HAP-1 (cell line): Measurements from ENCODE around the gene STIP1.

Source experiments
- DNase-seq, 2 experiments: peaks; one replicate each; pipeline ENCODE4 v3.0.0-alpha.2; 2016 to 2020; ENCODE audit warnings: low spot score in 2 of 2
- H3K27me3 ChIP-seq: fragments of 250-450 bp; sonication (Bioruptor Pico); 2 replicates; pipeline ENCODE4 v1.5.1; 2020; ENCODE audit warnings: low read depth, mild to moderate bottlenecking, moderate library complexity
- H3K36me3 ChIP-seq: fragments of 250-450 bp; sonication (Bioruptor Pico); replicated peaks from 2 replicates; pipeline ENCODE4 v1.5.1; 2020; ENCODE audit warnings: mild to moderate bottlenecking
- H3K4me1 ChIP-seq: fragments of 250-450 bp; sonication (Bioruptor Pico); 2 replicates; pipeline ENCODE4 v1.5.1; 2020; ENCODE audit warnings: mild to moderate bottlenecking
- H3K4me3 ChIP-seq: fragments of 250-450 bp; sonication (Bioruptor Pico); 2 replicates; pipeline ENCODE4 v1.5.1; 2020; ENCODE audit warnings: mild to moderate bottlenecking, moderate library complexity
- H3K9me3 ChIP-seq: fragments of 250-450 bp; sonication (Bioruptor Pico); 2 replicates; pipeline ENCODE4 v1.5.1; 2020; ENCODE audit warnings: mild to moderate bottlenecking, moderate library complexity
- in situ Hi-C: fragments of 300-500 bp; cut with MboI; formaldehyde crosslinking; loops from 3 replicates; pipeline ENCODE4 v1.14.3; 2020; ENCODE audit warnings: low sequenced_read_pairs, inconsistent platforms, mixed read lengths

The STIP1 gene

GRCh38 chr11:64185693-64186491 lies at the start of gene STIP1:
TSS of gene STIP1 (plus strand) at chr11:64186171. CDS start at chr11:64186262, 91 bp downstream.
- in situ Hi-C loops: no loop called here
- Histone ChIP-seq H3K36me3 (peaks cover 32% of the 10 kb centered on the region), H3K9me3 (no peaks in the 10 kb centered on the region), H3K4me3 (peak within 1 kb of the TSS; percentile 75), H3K27me3 (no peaks in the 10 kb centered on the region), H3K4me1 (peaks cover 34% of the 10 kb centered on the region)
- peak; percentile 99 to 100 for DNase-seq

DNA sequence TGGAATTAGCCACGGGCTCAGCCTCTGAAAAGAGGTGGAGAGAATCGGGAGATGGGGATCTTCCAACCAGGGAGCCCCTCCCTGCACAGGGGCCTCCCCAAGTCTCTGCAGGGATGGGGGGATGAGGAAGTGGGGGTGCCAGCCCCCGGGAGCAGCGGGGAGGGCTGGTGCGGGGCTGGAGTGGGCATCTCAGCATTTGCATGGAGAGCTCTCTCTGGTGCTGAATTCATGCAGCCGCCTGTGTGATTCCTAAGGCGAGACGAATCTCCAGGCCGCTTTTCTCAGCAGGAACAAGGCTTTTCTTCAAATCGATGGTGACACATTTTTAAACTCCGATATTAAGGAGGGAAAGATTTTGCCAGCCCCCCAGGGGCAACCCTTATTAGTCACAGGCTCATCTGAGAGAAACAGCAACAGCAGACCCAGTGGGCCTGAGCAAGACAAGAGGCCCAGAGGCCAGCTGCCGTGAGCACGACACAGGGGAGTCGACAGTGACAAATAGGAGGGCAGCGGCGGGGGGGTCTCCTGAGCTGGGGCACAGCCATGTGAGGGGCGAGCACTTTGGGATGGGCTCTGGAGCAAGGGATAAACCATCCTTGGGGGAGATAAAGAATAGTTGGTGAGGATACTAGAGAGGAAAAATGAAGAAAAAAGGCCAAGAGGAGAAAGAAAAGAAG lies 49.1 kb upstream of the STIP1 start:
- no peaks in the 10 kb centered on the region for H3K36me3 ChIP-seq
- H3K4me3 ChIP-seq: no peak overlapping the region
- H3K27me3 ChIP-seq: no peaks in the 10 kb centered on the region
- no peaks in the 10 kb centered on the region for H3K4me1 ChIP-seq
- no peak for DNase-seq
- in situ Hi-C loops: no loop called here
- no peaks in the 10 kb centered on the region for H3K9me3 ChIP-seq

DNA sequence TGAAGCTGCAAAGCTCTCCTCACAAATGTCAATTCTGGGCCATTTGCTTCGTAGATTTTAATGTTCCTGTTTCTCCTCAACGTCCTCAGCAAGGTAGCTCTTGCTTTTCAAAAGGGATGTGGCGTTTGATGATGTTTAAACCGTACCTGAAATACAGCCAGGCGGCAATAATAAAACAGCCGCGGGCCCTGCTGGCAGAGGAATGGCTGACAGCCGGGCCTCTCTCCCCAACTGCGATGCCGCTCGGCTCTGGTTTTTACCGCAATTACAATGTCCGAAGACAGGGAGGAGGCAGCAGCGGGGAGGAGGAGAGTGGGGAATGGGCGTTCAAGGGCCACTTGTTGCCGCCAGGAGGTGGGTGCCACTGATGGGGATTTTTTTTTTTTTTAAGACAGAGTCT lies 47.6 kb upstream of the STIP1 start:
- Histone ChIP-seq H3K9me3 (no peaks in the 10 kb centered on the region), H3K4me1 (no peaks in the 10 kb centered on the region), H3K27me3 (no peaks in the 10 kb centered on the region), H3K4me3 (no peak overlapping the region), H3K36me3 (no peaks in the 10 kb centered on the region)
- in situ Hi-C loops: no loop called here
- DNase-seq: no peak

- Histone ChIP-seq H3K27me3 (no peaks in the 10 kb centered on the region), H3K9me3 (no peaks in the 10 kb centered on the region), H3K36me3 (no peaks in the 10 kb centered on the region), H3K4me3 (no peak overlapping the region), H3K4me1 (no peaks in the 10 kb centered on the region)
- in situ Hi-C loops: no loop called here
- no peak for DNase-seq
Observed at GRCh38 chr11:64139049-64139448, 46.9 kb upstream of the STIP1 start.

DNA sequence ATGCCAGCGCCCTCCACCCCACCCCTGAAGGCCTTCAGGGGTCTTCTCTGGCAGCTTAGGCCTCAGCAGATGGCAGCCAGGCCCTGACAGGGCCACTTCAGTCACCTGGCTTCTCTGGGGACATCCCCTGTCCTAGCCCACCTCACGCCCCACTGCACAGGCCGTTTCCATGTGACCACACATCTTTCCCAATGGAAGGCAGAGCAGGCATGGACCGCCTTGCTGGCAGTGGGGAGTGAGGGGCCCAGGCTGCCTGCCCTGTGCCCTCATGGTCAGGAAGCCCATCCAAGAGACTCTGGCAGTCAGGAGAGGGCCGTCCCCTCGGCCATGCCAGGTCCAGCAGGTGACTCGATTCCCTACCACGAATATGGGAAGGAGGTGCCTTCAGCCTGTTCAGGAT lies 45.9 kb upstream of the STIP1 start:
- no peaks in the 10 kb centered on the region for H3K9me3 ChIP-seq
- no peaks in the 10 kb centered on the region for H3K36me3 ChIP-seq
- H3K4me3 ChIP-seq: no peak overlapping the region
- in situ Hi-C loops: no loop called here
- no peaks in the 10 kb centered on the region for H3K4me1 ChIP-seq
- no peak for DNase-seq
- no peaks in the 10 kb centered on the region for H3K27me3 ChIP-seq

DNA sequence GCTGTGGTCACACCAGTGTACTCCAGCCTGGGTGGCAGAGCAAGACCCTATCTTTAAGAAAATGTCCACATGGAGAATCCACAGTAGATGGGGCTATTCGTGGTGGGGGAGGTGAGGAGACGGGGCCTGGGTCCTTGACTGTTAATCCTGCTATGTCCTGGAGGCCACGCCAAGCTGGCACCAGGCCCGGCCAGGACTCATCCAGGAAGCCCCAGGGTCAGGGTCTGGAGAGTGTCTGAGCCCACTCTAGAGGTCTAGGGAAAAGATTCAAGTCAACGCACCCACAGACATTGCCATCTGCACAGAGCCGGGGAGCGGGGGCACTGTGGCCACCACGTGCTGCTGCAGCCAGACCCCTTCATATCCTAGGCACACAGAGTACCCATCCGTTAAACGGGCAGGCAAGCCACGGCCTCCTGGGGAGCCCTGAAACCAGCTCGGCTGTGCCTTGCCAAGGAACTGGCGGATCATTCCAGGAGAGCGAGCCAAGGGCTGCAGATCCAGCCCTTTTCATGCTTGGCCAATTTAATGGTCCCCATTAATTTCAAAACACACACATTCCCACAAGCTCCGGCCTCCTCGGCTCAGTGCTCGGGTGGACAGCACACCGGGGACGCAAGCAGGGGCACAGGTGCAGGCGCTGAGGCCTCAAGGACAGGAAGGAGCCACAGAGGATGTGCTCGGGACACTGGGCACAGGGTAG lies 44.7 kb upstream of the STIP1 start:
- DNase-seq: no peak
- H3K4me1 ChIP-seq: no peaks in the 10 kb centered on the region
- in situ Hi-C loops: no loop called here
- no peaks in the 10 kb centered on the region for H3K27me3 ChIP-seq
- H3K4me3 ChIP-seq: no peak overlapping the region
- H3K9me3 ChIP-seq: no peaks in the 10 kb centered on the region
- no peaks in the 10 kb centered on the region for H3K36me3 ChIP-seq

DNA sequence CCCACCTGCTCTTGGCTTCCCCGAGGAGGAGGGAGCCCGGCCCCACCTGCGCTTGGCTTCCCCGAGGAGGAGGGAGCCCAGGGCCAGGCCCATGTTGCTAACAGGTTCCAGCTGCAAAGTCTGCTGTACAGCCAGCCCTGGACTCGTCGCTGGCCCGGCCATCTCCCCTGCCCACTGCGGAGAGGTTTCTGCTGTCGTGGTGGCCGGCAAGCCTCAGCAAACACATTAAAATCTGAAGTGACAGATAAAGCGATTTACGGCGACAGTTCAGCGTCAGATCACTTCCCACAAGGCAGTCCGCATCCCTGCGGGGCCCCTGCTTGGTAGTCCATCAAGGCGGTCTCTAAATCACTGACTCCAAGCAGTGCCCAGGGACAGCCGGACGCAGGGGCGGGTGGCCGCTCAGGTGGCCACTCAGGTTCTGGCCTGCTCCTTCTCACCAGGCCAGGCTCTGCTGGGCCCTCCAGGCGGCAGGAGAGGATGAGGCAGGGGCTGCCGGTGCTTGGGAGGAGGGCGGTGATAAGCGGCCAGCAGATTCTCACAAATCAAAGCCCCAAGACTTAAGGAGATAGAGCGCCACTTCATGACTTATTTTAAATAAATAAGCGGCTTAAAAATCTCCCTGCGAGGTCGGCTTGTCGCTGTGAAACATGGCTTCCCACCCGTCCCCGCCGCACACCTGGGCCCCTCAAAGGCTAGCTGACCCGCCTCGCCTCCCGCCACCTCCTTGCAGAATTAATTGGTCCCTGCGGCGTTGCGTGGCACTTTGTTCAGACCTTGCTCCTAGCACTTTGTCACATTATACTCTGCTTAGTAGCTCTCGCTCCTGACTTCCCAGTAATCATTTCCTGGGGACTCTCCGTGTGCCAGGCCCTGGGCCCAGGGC lies 41.1 kb upstream of the STIP1 start:
- H3K27me3 ChIP-seq: no peaks in the 10 kb centered on the region
- H3K36me3 ChIP-seq: no peaks in the 10 kb centered on the region
- H3K9me3 ChIP-seq: no peaks in the 10 kb centered on the region
- DNase-seq: no peak
- H3K4me3 ChIP-seq: no peak overlapping the region
- in situ Hi-C loops: loop anchor here (5.0 kb wide), 1 partner anchor 308 kb away; the partner anchor contains the start of gene MARK2
- H3K4me1 ChIP-seq: peaks cover 8% of the 10 kb centered on the region; the same call in 1 of the 2 replicates

- H3K27me3 ChIP-seq: no peaks in the 10 kb centered on the region
- peak in 1 of 2 experiments; percentile 73 for DNase-seq
- H3K36me3 ChIP-seq: peaks cover 1% of the 10 kb centered on the region; the same call in 1 of the 2 replicates
- peaks cover 8% of the 10 kb centered on the region; the same call in 1 of the 2 replicates for H3K4me1 ChIP-seq
- in situ Hi-C loops: loop anchor here (5.0 kb wide), 1 partner anchor 309 kb away; the partner anchor contains the start of gene MARK2
- no peaks in the 10 kb centered on the region for H3K9me3 ChIP-seq
- no peak overlapping the region for H3K4me3 ChIP-seq
Observed at GRCh38 chr11:64146036-64146955, 39.7 kb upstream of the STIP1 start.

DNA sequence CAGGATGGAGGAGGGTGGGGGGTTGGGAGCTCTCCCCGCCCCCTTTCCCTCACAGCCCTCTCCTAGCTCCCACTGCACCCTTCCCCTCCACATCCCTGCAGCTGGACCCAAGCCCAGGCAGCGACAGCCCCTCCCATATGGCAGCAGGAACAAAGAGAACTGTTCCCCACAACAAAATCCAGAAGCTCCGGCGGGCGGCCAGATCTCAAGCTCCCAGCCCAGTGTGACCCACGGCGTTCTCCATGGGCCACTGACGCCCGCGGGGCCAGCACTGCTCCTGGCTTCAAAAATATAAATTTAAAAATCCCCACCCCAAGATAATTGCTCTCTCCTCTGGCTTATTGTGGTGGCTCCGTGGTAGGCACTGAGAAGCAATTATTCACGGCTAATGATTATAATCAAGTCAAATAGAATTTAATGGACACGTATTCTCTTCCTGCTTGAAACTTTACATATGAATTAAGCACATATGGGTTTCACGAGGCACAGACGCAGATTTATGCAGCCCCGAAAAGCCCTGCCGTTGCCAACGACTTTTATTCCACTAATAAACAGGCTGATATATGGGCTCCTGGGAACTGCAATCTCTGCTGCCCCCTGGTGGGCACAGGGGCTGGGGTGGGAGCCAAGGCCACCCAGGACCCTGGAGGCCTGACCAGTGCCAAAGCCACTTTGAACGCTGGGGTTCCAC lies 37.6 kb upstream of the STIP1 start:
- no peaks in the 10 kb centered on the region for H3K27me3 ChIP-seq
- peaks cover 7% of the 10 kb centered on the region for H3K36me3 ChIP-seq
- no peaks in the 10 kb centered on the region for H3K9me3 ChIP-seq
- DNase-seq: peak; percentile 83 to 91
- peaks cover 8% of the 10 kb centered on the region; the same call in 1 of the 2 replicates for H3K4me1 ChIP-seq
- H3K4me3 ChIP-seq: no peak overlapping the region
- in situ Hi-C loops: loop anchor here (5.0 kb wide), 1 partner anchor 311 kb away; the partner anchor contains the start of gene MARK2

DNA sequence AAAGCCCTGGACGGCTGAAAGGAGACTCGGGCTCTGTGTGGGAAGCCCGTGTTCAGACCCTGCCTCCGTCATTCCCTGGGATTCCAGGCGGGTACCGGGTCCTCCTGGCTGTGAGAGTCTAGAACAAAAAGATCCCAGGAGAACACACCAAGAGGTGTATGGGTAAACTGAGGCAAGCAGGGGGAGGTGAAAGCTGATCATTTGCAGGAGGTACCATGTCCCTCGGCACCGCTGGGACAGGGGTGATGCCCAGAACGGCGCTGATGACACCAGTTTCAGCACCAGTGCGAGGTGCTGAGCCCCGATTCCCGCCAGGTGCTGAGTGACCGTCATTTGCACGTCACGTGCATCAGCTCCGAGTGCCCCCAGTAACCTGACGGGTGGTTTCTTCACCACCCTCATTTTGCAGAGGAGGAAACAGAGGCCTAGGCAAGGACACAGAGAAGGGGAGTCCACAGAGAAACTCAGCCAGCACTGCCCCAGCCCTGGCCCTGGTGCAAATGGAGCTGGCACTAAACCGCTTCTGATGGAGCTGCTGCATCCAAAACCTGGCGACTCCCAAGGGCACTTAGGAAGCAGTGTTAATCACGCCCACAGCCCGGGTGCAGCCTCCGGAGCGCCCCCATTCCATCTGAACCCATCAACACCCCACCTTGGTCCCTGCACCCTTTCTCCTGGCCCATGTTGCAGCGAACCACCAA lies 36.9 kb upstream of the STIP1 start:
- in situ Hi-C loops: loop anchor here (5.0 kb wide), 1 partner anchor 312 kb away; the partner anchor contains the start of gene MARK2

DNA sequence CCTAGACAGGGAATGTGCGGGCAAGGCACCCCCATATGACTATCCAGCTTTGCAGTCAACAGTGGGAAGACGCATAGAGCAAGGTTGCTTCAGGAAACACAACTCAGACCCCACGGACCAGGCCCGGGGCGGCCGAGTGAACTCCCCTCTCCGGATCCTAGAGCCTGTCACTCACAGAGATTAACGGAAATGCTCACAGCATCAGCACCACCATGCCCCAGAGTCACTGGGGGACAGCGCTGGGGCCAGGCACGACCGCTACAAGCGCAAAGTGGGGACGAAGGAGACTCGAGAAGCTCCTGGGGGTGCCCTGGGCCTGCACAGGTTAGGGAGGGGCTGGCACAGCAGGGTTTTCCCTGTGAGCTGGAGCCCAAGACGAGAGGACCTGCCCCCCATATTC lies 35.9 kb upstream of the STIP1 start:
- no peak for DNase-seq
- H3K27me3 ChIP-seq: no peaks in the 10 kb centered on the region
- H3K4me3 ChIP-seq: no peak overlapping the region
- in situ Hi-C loops: no loop called here
- peaks cover 8% of the 10 kb centered on the region; the same call in 1 of the 2 replicates for H3K4me1 ChIP-seq
- H3K36me3 ChIP-seq: peaks cover 7% of the 10 kb centered on the region
- H3K9me3 ChIP-seq: no peaks in the 10 kb centered on the region

More for the DNA sequence above, 36.9 kb upstream of the STIP1 start:
- Histone ChIP-seq H3K36me3 (peaks cover 7% of the 10 kb centered on the region), H3K9me3 (no peaks in the 10 kb centered on the region), H3K27me3 (no peaks in the 10 kb centered on the region), H3K4me1 (peaks cover 8% of the 10 kb centered on the region; the same call in 1 of the 2 replicates), H3K4me3 (no peak overlapping the region)
- DNase-seq: no peak
